GM12878 (cell line): ENCODE data around the gene KRT14.

Experiments
- DPF2 ChIP-seq: fragments of 450-650 bp; IDR thresholded peaks from 2 replicates; pipeline ENCODE4 v1.6.1; 2017; ENCODE audit warnings: mild to moderate bottlenecking
- FOXK2 ChIP-seq: fragments of 450-650 bp; IDR thresholded peaks from 2 replicates; pipeline ENCODE4 v1.6.1; 2017; ENCODE audit warnings: mild to moderate bottlenecking, moderate library complexity
- POLR2A ChIP-seq: IDR thresholded peaks from 2 replicates; pipeline ENCODE4 v1.6.1; 2011; ENCODE audit warnings: low read depth, mild to moderate bottlenecking, low read length
- TF ChIP-seq, protein P1 (sequence below): fragments of 450-650 bp; IDR thresholded peaks from 2 replicates; pipeline ENCODE4 v1.6.1; 2017; ENCODE audit warnings: mild to moderate bottlenecking, moderate library complexity
- TF ChIP-seq, protein P2 (sequence below), 3 experiments: IDR thresholded peaks in 2 of 3; conservative IDR thresholded peaks in 1 of 3; 2 replicates each; pipeline ENCODE4 v1.5.1; 2011; ENCODE audit warnings: low read depth in 3 of 3, low read length in 3 of 3, mild to moderate bottlenecking in 3 of 3, control low read depth in 2 of 3, moderate library complexity in 2 of 3, inconsistent platforms in 1 of 3, mixed read lengths in 1 of 3; ENCODE audit not compliant: control insufficient read depth in 2 of 3, insufficient read depth in 1 of 3; ENCODE audit errors: extremely low read depth in 1 of 3
- TF ChIP-seq, protein P3 (sequence below): fragments of 450-650 bp; IDR thresholded peaks from 2 replicates; pipeline ENCODE4 v1.6.1; 2017; ENCODE audit warnings: antibody characterized with exemption, mild to moderate bottlenecking, moderate library complexity

DNA sequence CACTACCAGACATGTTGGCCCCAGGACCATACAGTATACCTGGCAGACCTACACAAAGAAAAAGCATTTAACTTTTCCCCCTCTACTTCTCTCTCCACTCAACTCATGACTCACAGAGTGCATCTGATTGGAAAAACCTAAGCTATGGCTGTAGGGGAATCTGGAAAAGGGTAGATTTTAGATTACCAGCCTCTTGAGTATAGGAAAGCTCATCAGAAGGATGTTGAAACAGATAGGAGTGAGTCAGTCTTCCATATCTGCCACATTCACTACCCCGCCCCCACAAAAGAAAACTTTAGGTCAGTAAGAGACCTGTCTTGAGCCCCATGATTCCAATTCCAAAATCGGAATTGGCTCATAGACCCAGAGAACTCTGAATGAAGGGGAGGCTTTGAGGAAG, 27.1 kb downstream of the KRT14 start:
- TF ChIP-seq, protein P1, sequence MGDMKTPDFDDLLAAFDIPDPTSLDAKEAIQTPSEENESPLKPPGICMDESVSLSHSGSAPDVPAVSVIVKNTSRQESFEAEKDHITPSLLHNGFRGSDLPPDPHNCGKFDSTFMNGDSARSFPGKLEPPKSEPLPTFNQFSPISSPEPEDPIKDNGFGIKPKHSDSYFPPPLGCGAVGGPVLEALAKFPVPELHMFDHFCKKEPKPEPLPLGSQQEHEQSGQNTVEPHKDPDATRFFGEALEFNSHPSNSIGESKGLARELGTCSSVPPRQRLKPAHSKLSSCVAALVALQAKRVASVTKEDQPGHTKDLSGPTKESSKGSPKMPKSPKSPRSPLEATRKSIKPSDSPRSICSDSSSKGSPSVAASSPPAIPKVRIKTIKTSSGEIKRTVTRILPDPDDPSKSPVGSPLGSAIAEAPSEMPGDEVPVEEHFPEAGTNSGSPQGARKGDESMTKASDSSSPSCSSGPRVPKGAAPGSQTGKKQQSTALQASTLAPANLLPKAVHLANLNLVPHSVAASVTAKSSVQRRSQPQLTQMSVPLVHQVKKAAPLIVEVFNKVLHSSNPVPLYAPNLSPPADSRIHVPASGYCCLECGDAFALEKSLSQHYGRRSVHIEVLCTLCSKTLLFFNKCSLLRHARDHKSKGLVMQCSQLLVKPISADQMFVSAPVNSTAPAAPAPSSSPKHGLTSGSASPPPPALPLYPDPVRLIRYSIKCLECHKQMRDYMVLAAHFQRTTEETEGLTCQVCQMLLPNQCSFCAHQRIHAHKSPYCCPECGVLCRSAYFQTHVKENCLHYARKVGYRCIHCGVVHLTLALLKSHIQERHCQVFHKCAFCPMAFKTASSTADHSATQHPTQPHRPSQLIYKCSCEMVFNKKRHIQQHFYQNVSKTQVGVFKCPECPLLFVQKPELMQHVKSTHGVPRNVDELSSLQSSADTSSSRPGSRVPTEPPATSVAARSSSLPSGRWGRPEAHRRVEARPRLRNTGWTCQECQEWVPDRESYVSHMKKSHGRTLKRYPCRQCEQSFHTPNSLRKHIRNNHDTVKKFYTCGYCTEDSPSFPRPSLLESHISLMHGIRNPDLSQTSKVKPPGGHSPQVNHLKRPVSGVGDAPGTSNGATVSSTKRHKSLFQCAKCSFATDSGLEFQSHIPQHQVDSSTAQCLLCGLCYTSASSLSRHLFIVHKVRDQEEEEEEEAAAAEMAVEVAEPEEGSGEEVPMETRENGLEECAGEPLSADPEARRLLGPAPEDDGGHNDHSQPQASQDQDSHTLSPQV: no peak
- TF ChIP-seq FOXK2 (no peak), POLR2A (no peak), DPF2 (no peak)
- TF ChIP-seq, protein P2, sequence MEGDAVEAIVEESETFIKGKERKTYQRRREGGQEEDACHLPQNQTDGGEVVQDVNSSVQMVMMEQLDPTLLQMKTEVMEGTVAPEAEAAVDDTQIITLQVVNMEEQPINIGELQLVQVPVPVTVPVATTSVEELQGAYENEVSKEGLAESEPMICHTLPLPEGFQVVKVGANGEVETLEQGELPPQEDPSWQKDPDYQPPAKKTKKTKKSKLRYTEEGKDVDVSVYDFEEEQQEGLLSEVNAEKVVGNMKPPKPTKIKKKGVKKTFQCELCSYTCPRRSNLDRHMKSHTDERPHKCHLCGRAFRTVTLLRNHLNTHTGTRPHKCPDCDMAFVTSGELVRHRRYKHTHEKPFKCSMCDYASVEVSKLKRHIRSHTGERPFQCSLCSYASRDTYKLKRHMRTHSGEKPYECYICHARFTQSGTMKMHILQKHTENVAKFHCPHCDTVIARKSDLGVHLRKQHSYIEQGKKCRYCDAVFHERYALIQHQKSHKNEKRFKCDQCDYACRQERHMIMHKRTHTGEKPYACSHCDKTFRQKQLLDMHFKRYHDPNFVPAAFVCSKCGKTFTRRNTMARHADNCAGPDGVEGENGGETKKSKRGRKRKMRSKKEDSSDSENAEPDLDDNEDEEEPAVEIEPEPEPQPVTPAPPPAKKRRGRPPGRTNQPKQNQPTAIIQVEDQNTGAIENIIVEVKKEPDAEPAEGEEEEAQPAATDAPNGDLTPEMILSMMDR (IDR thresholded peaks at IDR 0.05 in 2 of 3, conservative IDR thresholded peaks at IDR 0.05 in 1 of 3; ENCODE audit: control insufficient read depth in 2 of 3, extremely low read depth in 1 of 3, insufficient read depth in 1 of 3, low read depth in 3 of 3, low read length in 3 of 3): no peak
- TF ChIP-seq, protein P3, sequence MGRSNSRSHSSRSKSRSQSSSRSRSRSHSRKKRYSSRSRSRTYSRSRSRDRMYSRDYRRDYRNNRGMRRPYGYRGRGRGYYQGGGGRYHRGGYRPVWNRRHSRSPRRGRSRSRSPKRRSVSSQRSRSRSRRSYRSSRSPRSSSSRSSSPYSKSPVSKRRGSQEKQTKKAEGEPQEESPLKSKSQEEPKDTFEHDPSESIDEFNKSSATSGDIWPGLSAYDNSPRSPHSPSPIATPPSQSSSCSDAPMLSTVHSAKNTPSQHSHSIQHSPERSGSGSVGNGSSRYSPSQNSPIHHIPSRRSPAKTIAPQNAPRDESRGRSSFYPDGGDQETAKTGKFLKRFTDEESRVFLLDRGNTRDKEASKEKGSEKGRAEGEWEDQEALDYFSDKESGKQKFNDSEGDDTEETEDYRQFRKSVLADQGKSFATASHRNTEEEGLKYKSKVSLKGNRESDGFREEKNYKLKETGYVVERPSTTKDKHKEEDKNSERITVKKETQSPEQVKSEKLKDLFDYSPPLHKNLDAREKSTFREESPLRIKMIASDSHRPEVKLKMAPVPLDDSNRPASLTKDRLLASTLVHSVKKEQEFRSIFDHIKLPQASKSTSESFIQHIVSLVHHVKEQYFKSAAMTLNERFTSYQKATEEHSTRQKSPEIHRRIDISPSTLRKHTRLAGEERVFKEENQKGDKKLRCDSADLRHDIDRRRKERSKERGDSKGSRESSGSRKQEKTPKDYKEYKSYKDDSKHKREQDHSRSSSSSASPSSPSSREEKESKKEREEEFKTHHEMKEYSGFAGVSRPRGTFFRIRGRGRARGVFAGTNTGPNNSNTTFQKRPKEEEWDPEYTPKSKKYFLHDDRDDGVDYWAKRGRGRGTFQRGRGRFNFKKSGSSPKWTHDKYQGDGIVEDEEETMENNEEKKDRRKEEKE: no peak
